Type B pancreatic cell (in vitro differentiated cells): ENCODE data around the gene TMTC2. TPM values are rescaled to one million over a fixed set of nuclear protein-coding genes. Genes with fewer than 3 reads are reported as not detected.

ENCODE experiments used
- DNase-seq: peaks from one replicate; pipeline ENCODE4 v3.0.0; 2021; ENCODE audit warnings: mixed read lengths; ENCODE audit not compliant: unreplicated experiment; ENCODE audit errors: extremely low spot score
- H3K27ac Mint-ChIP-seq: 2 replicates; pipeline ENCODE4 v1.8.0; 2021; ENCODE audit warnings: mild to moderate bottlenecking, mixed read lengths
- H3K27me3 Mint-ChIP-seq: 2 replicates; pipeline ENCODE4 v1.8.0; 2021; ENCODE audit warnings: mixed read lengths
- H3K36me3 Mint-ChIP-seq: 2 replicates; pipeline ENCODE4 v1.8.0; 2021; ENCODE audit warnings: mixed read lengths
- H3K4me1 Mint-ChIP-seq: one replicate; pipeline ENCODE4 v1.8.0; 2021; ENCODE audit warnings: mixed read lengths; ENCODE audit not compliant: unreplicated experiment
- H3K4me3 Mint-ChIP-seq: 2 replicates; pipeline ENCODE4 v1.8.0; 2021; ENCODE audit warnings: mild to moderate bottlenecking, mixed read lengths
- H3K9me3 Mint-ChIP-seq: 2 replicates; pipeline ENCODE4 v1.8.0; 2021; ENCODE audit warnings: mixed read lengths
- total RNA-seq: library from RNA; stranded (reverse); gene quantifications from 2 replicates; pipeline ENCODE4 v1.2.1, GENCODE V29; 2021; ENCODE audit warnings: low replicate concordance
- TF ChIP-seq, protein P1 (sequence below): fragments of 200-600 bp; sonication (generic); conservative IDR thresholded peaks from 2 replicates; pipeline ENCODE4 v1.5.0; 2021; ENCODE audit warnings: antibody characterized with exemption, mild to moderate bottlenecking

The TMTC2 gene
- total RNA-seq, 1 donor from 2014 or later, result 31.0 TPM

- Mint-ChIP-seq H3K27me3 (no peaks in the 10 kb centered on the region), H3K4me1 (peaks cover 19% of the 10 kb centered on the region), H3K9me3 (peaks cover 4% of the 10 kb centered on the region), H3K27ac (peak overlapping the region; percentile 92), H3K36me3 (peaks cover 21% of the 10 kb centered on the region), H3K4me3 (peak overlapping the region; percentile 21)
- TF ChIP-seq, protein P1, sequence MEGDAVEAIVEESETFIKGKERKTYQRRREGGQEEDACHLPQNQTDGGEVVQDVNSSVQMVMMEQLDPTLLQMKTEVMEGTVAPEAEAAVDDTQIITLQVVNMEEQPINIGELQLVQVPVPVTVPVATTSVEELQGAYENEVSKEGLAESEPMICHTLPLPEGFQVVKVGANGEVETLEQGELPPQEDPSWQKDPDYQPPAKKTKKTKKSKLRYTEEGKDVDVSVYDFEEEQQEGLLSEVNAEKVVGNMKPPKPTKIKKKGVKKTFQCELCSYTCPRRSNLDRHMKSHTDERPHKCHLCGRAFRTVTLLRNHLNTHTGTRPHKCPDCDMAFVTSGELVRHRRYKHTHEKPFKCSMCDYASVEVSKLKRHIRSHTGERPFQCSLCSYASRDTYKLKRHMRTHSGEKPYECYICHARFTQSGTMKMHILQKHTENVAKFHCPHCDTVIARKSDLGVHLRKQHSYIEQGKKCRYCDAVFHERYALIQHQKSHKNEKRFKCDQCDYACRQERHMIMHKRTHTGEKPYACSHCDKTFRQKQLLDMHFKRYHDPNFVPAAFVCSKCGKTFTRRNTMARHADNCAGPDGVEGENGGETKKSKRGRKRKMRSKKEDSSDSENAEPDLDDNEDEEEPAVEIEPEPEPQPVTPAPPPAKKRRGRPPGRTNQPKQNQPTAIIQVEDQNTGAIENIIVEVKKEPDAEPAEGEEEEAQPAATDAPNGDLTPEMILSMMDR, result no peak
- DNase-seq, result no peak
Observed at GRCh38 chr12:82931349-82932116, 244.8 kb downstream of the TMTC2 start.

- Mint-ChIP-seq H3K4me3 (no peak overlapping the region), H3K27ac (no peak overlapping the region), H3K27me3 (no peaks in the 10 kb centered on the region), H3K4me1 (no peaks in the 10 kb centered on the region), H3K36me3 (peaks cover 13% of the 10 kb centered on the region), H3K9me3 (no peaks in the 10 kb centered on the region)
- TF ChIP-seq, protein P1, result no peak
- no peak for DNase-seq
Observed at GRCh38 chr12:82937151-82937550, 250.4 kb downstream of the TMTC2 start.

GRCh38 chr12:82942521-82942920 is 255.8 kb downstream of the TMTC2 start:
- DNase-seq, result no peak
- Mint-ChIP-seq H3K36me3 (peaks cover 8% of the 10 kb centered on the region), H3K9me3 (no peaks in the 10 kb centered on the region), H3K27me3 (peaks cover 3% of the 10 kb centered on the region), H3K27ac (no peak overlapping the region), H3K4me1 (peaks cover 9% of the 10 kb centered on the region), H3K4me3 (no peak overlapping the region)
- TF ChIP-seq, protein P1, result no peak

DNA sequence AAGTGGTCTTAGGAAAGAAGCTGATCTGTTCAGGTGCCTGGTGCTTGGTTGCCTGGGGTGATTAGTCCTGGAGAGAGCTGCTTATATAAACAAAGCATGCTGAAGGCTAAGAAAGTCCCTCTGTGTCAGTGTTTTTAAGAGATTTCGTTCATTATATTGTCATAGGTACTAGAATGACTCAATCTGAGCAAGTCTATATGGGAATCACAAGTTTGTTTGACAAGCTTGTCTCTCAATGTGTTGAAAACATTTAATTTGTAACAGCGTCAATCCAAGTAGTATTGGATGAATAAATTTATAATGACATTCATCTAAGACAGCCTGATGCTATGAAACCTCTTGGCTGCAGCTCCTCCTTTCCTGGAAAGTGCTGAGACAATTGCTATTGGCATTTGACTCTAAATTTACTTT is 256.3 kb downstream of the TMTC2 start:
- H3K36me3 Mint-ChIP-seq, result peaks cover 8% of the 10 kb centered on the region
- no peak overlapping the region for H3K4me3 Mint-ChIP-seq
- no peak for DNase-seq
- TF ChIP-seq, protein P1, result no peak
- H3K27me3 Mint-ChIP-seq, result peaks cover 3% of the 10 kb centered on the region
- H3K4me1 Mint-ChIP-seq, result peaks cover 9% of the 10 kb centered on the region
- no peaks in the 10 kb centered on the region for H3K9me3 Mint-ChIP-seq
- no peak overlapping the region for H3K27ac Mint-ChIP-seq

- peaks cover 10% of the 10 kb centered on the region for H3K4me1 Mint-ChIP-seq
- H3K27me3 Mint-ChIP-seq, result peaks cover 3% of the 10 kb centered on the region
- no peak overlapping the region for H3K27ac Mint-ChIP-seq
- peaks cover 5% of the 10 kb centered on the region for H3K36me3 Mint-ChIP-seq
- H3K9me3 Mint-ChIP-seq, result no peaks in the 10 kb centered on the region
- no peak for DNase-seq
- H3K4me3 Mint-ChIP-seq, result no peak overlapping the region
- TF ChIP-seq, protein P1, result no peak
Observed at GRCh38 chr12:82948491-82948890, 261.8 kb downstream of the TMTC2 start.
